Trophoblast cell (in vitro differentiated cells and primary cell): ENCODE results near the gene HNF4A.

Experiments used
- DNase-seq, 2 donors: peaks; one replicate each; pipeline ENCODE4 v3.0.0-alpha.2; 2016
- H2AFZ ChIP-seq: 2 replicates; pipeline ENCODE4 v1.6.1; 2013; ENCODE audit warnings: low read length, moderate library complexity, mild to moderate bottlenecking; ENCODE audit not compliant: insufficient read depth, poor library complexity
- H2AK5ac ChIP-seq: 2 replicates; pipeline ENCODE4 v1.6.1; 2013; ENCODE audit warnings: mild to moderate bottlenecking, low read length
- H2BK120ac ChIP-seq: 2 replicates; pipeline ENCODE4 v1.6.1; 2013; ENCODE audit warnings: low read length, mild to moderate bottlenecking, moderate library complexity; ENCODE audit not compliant: insufficient read depth, poor library complexity
- H2BK12ac ChIP-seq: 2 replicates; pipeline ENCODE4 v1.6.1; 2013; ENCODE audit warnings: mild to moderate bottlenecking, low read length, moderate library complexity
- H2BK5ac ChIP-seq: 2 replicates; pipeline ENCODE4 v1.6.1; 2013; ENCODE audit warnings: low read length, low read depth, moderate library complexity, mild to moderate bottlenecking; ENCODE audit not compliant: poor library complexity
- H3K14ac ChIP-seq: 2 replicates; pipeline ENCODE4 v1.6.1; 2013; ENCODE audit warnings: mild to moderate bottlenecking, low read length
- H3K18ac ChIP-seq: 2 replicates; pipeline ENCODE4 v1.6.1; 2013; ENCODE audit warnings: mild to moderate bottlenecking, low read length
- H3K23ac ChIP-seq: 2 replicates; pipeline ENCODE4 v1.6.1; 2013; ENCODE audit warnings: low read length
- H3K27ac ChIP-seq: 2 replicates; pipeline ENCODE4 v1.5.1; 2013; ENCODE audit warnings: low read depth, mild to moderate bottlenecking, inconsistent platforms, low read length, moderate library complexity
- H3K27me3 ChIP-seq: 2 replicates; pipeline ENCODE4 v1.6.1; 2013; ENCODE audit warnings: inconsistent platforms, mild to moderate bottlenecking, low read length, moderate library complexity; ENCODE audit not compliant: insufficient read depth
- H3K36me3 ChIP-seq, 2 experiments: 1 replicate in 1 of 2; 2 replicates in 1 of 2; pipeline ENCODE4 v1.6.1; 2013; ENCODE audit warnings: low read length in 2 of 2, mild to moderate bottlenecking in 2 of 2, moderate library complexity in 1 of 2; ENCODE audit not compliant: insufficient read depth in 2 of 2, control insufficient read depth in 1 of 2
- H3K4ac ChIP-seq: 2 replicates; pipeline ENCODE4 v1.6.1; 2013; ENCODE audit warnings: low read depth, mild to moderate bottlenecking, low read length, moderate library complexity
- H3K4me1 ChIP-seq, 2 experiments: 1 replicate in 1 of 2; 2 replicates in 1 of 2; pipeline ENCODE4 v1.6.1; 2013; ENCODE audit warnings: low read length in 2 of 2, mild to moderate bottlenecking in 2 of 2, moderate library complexity in 1 of 2; ENCODE audit not compliant: insufficient read depth in 2 of 2, control insufficient read depth in 1 of 2
- H3K4me2 ChIP-seq: 2 replicates; pipeline ENCODE4 v1.6.1; 2013; ENCODE audit warnings: inconsistent platforms, mild to moderate bottlenecking, low read length, moderate library complexity
- H3K4me3 ChIP-seq: 2 replicates; pipeline ENCODE4 v1.5.1; 2013; ENCODE audit warnings: mild to moderate bottlenecking, low read depth, low read length, inconsistent platforms
- H3K79me1 ChIP-seq: one replicate; pipeline ENCODE4 v1.6.1; 2013; ENCODE audit warnings: low read length
- H3K79me2 ChIP-seq: 2 replicates; pipeline ENCODE4 v1.6.1; 2013; ENCODE audit warnings: low read length, mild to moderate bottlenecking; ENCODE audit not compliant: control insufficient read depth, insufficient read depth, poor library complexity
- H3K9ac ChIP-seq: 2 replicates; pipeline ENCODE4 v1.6.1; 2013; ENCODE audit warnings: mild to moderate bottlenecking, low read length
- H3K9me3 ChIP-seq: 2 replicates; pipeline ENCODE4 v1.6.1; 2013; ENCODE audit warnings: low read depth, mild to moderate bottlenecking, control low read depth, inconsistent platforms, low read length; ENCODE audit not compliant: insufficient read depth
- H4K12ac ChIP-seq: 2 replicates; pipeline ENCODE4 v1.6.1; 2013; ENCODE audit warnings: low read depth, mild to moderate bottlenecking, low read length, moderate library complexity
- H4K8ac ChIP-seq: 2 replicates; pipeline ENCODE4 v1.6.1; 2013; ENCODE audit warnings: low read depth, mild to moderate bottlenecking, low read length, moderate library complexity
- H4K91ac ChIP-seq: one replicate; pipeline ENCODE4 v1.6.1; 2013; ENCODE audit warnings: low read depth, mild to moderate bottlenecking, low read length, moderate library complexity
- WGBS: extraction: QIAGEN DNeasy Blood & Tissue Kit; methylation state at CpG from one replicate; pipeline ENCODE4 v1.1.7; 2013; ENCODE audit warnings: missing lambda C conversion rate; ENCODE audit not compliant: insufficient read length, insufficient coverage; ENCODE audit errors: extremely low coverage; 5-methylcytosine and 5-hydroxymethylcytosine counted together

The HNF4A gene

GRCh38 chr20:44475694-44476560 is 120.4 kb downstream of the HNF4A start, which contains the start of gene TTPAL:
Gene TTPAL, plus strand, starts transcription at chr20:44475874. Its CDS starts 4,126 bp downstream, at chr20:44480000.
- peak within 1 kb of the TSS; percentile 84 for H2AFZ ChIP-seq
- H3K4me3 ChIP-seq = peak within 1 kb of the TSS; percentile 92
- peak within 1 kb of the TSS; percentile 36 for H2BK12ac ChIP-seq
- H3K9me3 ChIP-seq = no peaks in the 10 kb centered on the region
- no peak within 1 kb of the TSS for H3K23ac ChIP-seq
- WGBS = no CpG with 5 or more reads among the region's 55 CpGs
- H3K27me3 ChIP-seq = no peaks in the 10 kb centered on the region
- peak within 1 kb of the TSS; percentile 83 for H3K4ac ChIP-seq
- peak within 1 kb of the TSS; percentile 34 for H2BK120ac ChIP-seq
- peaks cover 7% of the 10 kb centered on the region for H3K79me2 ChIP-seq
- peaks cover 5% of the 10 kb centered on the region for H3K79me1 ChIP-seq
- H4K8ac ChIP-seq = peak within 1 kb of the TSS; percentile 95
- H2AK5ac ChIP-seq = peak within 1 kb of the TSS; percentile 72
- H3K4me2 ChIP-seq = peak within 1 kb of the TSS; percentile 93
- peak within 1 kb of the TSS; percentile 88 for H3K9ac ChIP-seq
- peak; percentile 90 to 95 for DNase-seq
- peak within 1 kb of the TSS; percentile 87 for H4K91ac ChIP-seq
- peaks cover 7 to 13% of the 10 kb centered on the region in 2 experiments for H3K4me1 ChIP-seq
- H4K12ac ChIP-seq = peak within 1 kb of the TSS; percentile 85
- peak within 1 kb of the TSS; percentile 90 for H3K14ac ChIP-seq
- H3K18ac ChIP-seq = peak within 1 kb of the TSS; percentile 93
- H3K36me3 ChIP-seq = peaks cover 9% of the 10 kb centered on the region in 2 experiments
- H3K27ac ChIP-seq = no peak within 1 kb of the TSS
- H2BK5ac ChIP-seq = peak within 1 kb of the TSS; percentile 58

GRCh38 chr20:44477151-44477550 is 121.7 kb downstream of the HNF4A start:
- Histone ChIP-seq H2BK12ac (no peak overlapping the region), H2AK5ac (no peak overlapping the region), H3K27ac (no peak overlapping the region), H3K4ac (no peak overlapping the region), H3K4me3 (no peak overlapping the region), H3K23ac (no peak overlapping the region), H3K27me3 (no peaks in the 10 kb centered on the region), H4K12ac (no peak overlapping the region), H3K79me1 (peaks cover 5% of the 10 kb centered on the region), H3K79me2 (peaks cover 7% of the 10 kb centered on the region), H2AFZ (no peak overlapping the region), H3K4me2 (no peak overlapping the region), H2BK5ac (no peak overlapping the region), H3K18ac (no peak overlapping the region), H4K8ac (no peak overlapping the region), H3K9ac (no peak overlapping the region), H3K4me1 (peaks cover 7 to 13% of the 10 kb centered on the region in 2 experiments), H3K9me3 (no peaks in the 10 kb centered on the region), H3K36me3 (peaks cover 9 to 16% of the 10 kb centered on the region in 2 experiments), H2BK120ac (no peak overlapping the region), H3K14ac (no peak overlapping the region), H4K91ac (no peak overlapping the region)
- no CpG with 5 or more reads among the region's 3 CpGs for WGBS
- peak; percentile 88 to 93 for DNase-seq

- H3K18ac ChIP-seq = no peak overlapping the region
- no CpG with 5 or more reads among the region's 6 CpGs for WGBS
These were observed 122.7 kb downstream of the HNF4A start for GRCh38 chr20:44478206-44478605.

GRCh38 chr20:44479643-44480042 is 124.1 kb downstream of the HNF4A start:
- H3K79me2 ChIP-seq = peaks cover 7% of the 10 kb centered on the region
- no peak overlapping the region for H2AFZ ChIP-seq
- no peak overlapping the region for H3K27ac ChIP-seq
- no peak overlapping the region for H4K12ac ChIP-seq
- no peak overlapping the region for H2BK120ac ChIP-seq
- H2BK5ac ChIP-seq = no peak overlapping the region
- peaks cover 7 to 13% of the 10 kb centered on the region in 2 experiments for H3K4me1 ChIP-seq
- H2AK5ac ChIP-seq = no peak overlapping the region
- no peak overlapping the region for H2BK12ac ChIP-seq
- no peak overlapping the region for H4K8ac ChIP-seq
- no CpG with 5 or more reads among the region's 5 CpGs for WGBS
- H3K9me3 ChIP-seq = no peaks in the 10 kb centered on the region
- peaks cover 17 to 26% of the 10 kb centered on the region in 2 experiments for H3K36me3 ChIP-seq
- peaks cover 5% of the 10 kb centered on the region for H3K79me1 ChIP-seq
- H3K14ac ChIP-seq = no peak overlapping the region
- no peak overlapping the region for H3K9ac ChIP-seq
- H3K4me3 ChIP-seq = no peak overlapping the region
- H3K18ac ChIP-seq = no peak overlapping the region
- no peak for DNase-seq
- H3K27me3 ChIP-seq = no peaks in the 10 kb centered on the region
- H3K4me2 ChIP-seq = no peak overlapping the region
- H3K23ac ChIP-seq = no peak overlapping the region
- H3K4ac ChIP-seq = no peak overlapping the region
- H4K91ac ChIP-seq = no peak overlapping the region

More at GRCh38 chr20:44478206-44478605, 122.7 kb downstream of the HNF4A start:
- H3K27me3 ChIP-seq = no peaks in the 10 kb centered on the region
- no peak overlapping the region for H2BK5ac ChIP-seq
- H2AFZ ChIP-seq = no peak overlapping the region
- H4K8ac ChIP-seq = no peak overlapping the region
- no peak overlapping the region for H2BK120ac ChIP-seq
- H3K36me3 ChIP-seq = peaks cover 12 to 17% of the 10 kb centered on the region in 2 experiments
- H3K4me2 ChIP-seq = no peak overlapping the region
- H4K12ac ChIP-seq = no peak overlapping the region
- H2BK12ac ChIP-seq = no peak overlapping the region
- peaks cover 7 to 13% of the 10 kb centered on the region in 2 experiments for H3K4me1 ChIP-seq
- peaks cover 7% of the 10 kb centered on the region for H3K79me2 ChIP-seq
- H3K9me3 ChIP-seq = no peaks in the 10 kb centered on the region
- H3K4ac ChIP-seq = no peak overlapping the region
- H3K79me1 ChIP-seq = peaks cover 5% of the 10 kb centered on the region
- no peak overlapping the region for H3K9ac ChIP-seq
- H3K23ac ChIP-seq = no peak overlapping the region
- H2AK5ac ChIP-seq = no peak overlapping the region
- H3K4me3 ChIP-seq = no peak overlapping the region
- H3K27ac ChIP-seq = no peak overlapping the region
- H4K91ac ChIP-seq = no peak overlapping the region
- H3K14ac ChIP-seq = no peak overlapping the region
- DNase-seq = no peak
